Mesendoderm (in vitro differentiated cells): ENCODE measurements around the gene SEMA6A.

ENCODE experiments used
- DNase-seq: peaks from one replicate; pipeline ENCODE4 v3.0.0; 2013
- H2AK5ac ChIP-seq: 2 replicates; pipeline ENCODE4 v1.6.1; 2013; ENCODE audit warnings: low read length, inconsistent platforms
- H2BK120ac ChIP-seq: 2 replicates; pipeline ENCODE4 v1.6.1; 2013; ENCODE audit warnings: low read depth, mild to moderate bottlenecking, low read length, moderate library complexity, mixed read lengths
- H2BK15ac ChIP-seq: replicated peaks from 2 replicates; pipeline ENCODE4 v1.6.1; 2013; ENCODE audit warnings: low read depth, mild to moderate bottlenecking, moderate library complexity
- H2BK5ac ChIP-seq: 2 replicates; pipeline ENCODE4 v1.6.1; 2013; ENCODE audit warnings: low read length, inconsistent platforms
- H3K18ac ChIP-seq: 2 replicates; pipeline ENCODE4 v1.6.1; 2013; ENCODE audit warnings: mild to moderate bottlenecking, low read length, mixed read lengths
- H3K23ac ChIP-seq: one replicate; pipeline ENCODE4 v1.6.1; 2013; ENCODE audit warnings: low read length
- H3K27ac ChIP-seq: 2 replicates; pipeline ENCODE4 v1.5.1; 2013; ENCODE audit warnings: low read depth, mild to moderate bottlenecking, inconsistent platforms, low read length, moderate library complexity
- H3K27me3 ChIP-seq: 2 replicates; pipeline ENCODE4 v1.6.1; 2013; ENCODE audit warnings: low read length, control low read depth, mild to moderate bottlenecking, inconsistent platforms; ENCODE audit not compliant: insufficient read depth, poor library complexity
- H3K36me3 ChIP-seq: 2 replicates; pipeline ENCODE4 v1.6.1; 2013; ENCODE audit warnings: low read length, inconsistent platforms; ENCODE audit not compliant: control insufficient read depth, insufficient read depth
- H3K4ac ChIP-seq: one replicate; pipeline ENCODE4 v1.6.1; 2013; ENCODE audit warnings: low read depth, mild to moderate bottlenecking, low read length, moderate library complexity
- H3K4me1 ChIP-seq: 2 replicates; pipeline ENCODE4 v1.6.1; 2013; ENCODE audit warnings: low read depth, low read length, inconsistent platforms; ENCODE audit not compliant: control insufficient read depth
- H3K4me2 ChIP-seq: 2 replicates; pipeline ENCODE4 v1.6.1; 2013; ENCODE audit warnings: low read length
- H3K4me3 ChIP-seq: 2 replicates; pipeline ENCODE4 v1.5.1; 2013; ENCODE audit warnings: mild to moderate bottlenecking, low read length
- H3K56ac ChIP-seq: one replicate; pipeline ENCODE4 v1.6.1; 2013; ENCODE audit warnings: low read length
- H3K79me1 ChIP-seq: 2 replicates; pipeline ENCODE4 v1.6.1; 2013; ENCODE audit warnings: low read length, inconsistent platforms
- H3K79me2 ChIP-seq: 2 replicates; pipeline ENCODE4 v1.6.1; 2013; ENCODE audit warnings: mild to moderate bottlenecking, low read length; ENCODE audit not compliant: control insufficient read depth, insufficient read depth
- H3K9ac ChIP-seq: 2 replicates; pipeline ENCODE4 v1.6.1; 2013; ENCODE audit warnings: low read length, inconsistent platforms
- H4K5ac ChIP-seq: one replicate; pipeline ENCODE4 v1.6.1; 2013; ENCODE audit warnings: low read length
- H4K8ac ChIP-seq: one replicate; pipeline ENCODE4 v1.6.1; 2013; ENCODE audit warnings: low read depth, mild to moderate bottlenecking, control low read depth, low read length, moderate library complexity
- WGBS: extraction: QIAGEN DNeasy Blood & Tissue Kit; methylation state at CpG from one replicate; pipeline ENCODE4 v1.1.7; 2013; ENCODE audit warnings: low lambda C conversion rate, missing lambda C conversion rate; ENCODE audit not compliant: insufficient coverage; ENCODE audit errors: extremely low coverage; 5-methylcytosine and 5-hydroxymethylcytosine counted together

The SEMA6A gene

GRCh38 chr5:116452774-116453368, 121.8 kb downstream of the SEMA6A start:
- peak; percentile 61 for DNase-seq
- H4K5ac ChIP-seq = no peak overlapping the region
- H3K4ac ChIP-seq = no peak overlapping the region
- H3K79me1 ChIP-seq = no peaks in the 10 kb centered on the region
- peak overlapping the region; percentile 25 for H2BK5ac ChIP-seq
- H2BK120ac ChIP-seq = no peak overlapping the region
- no peak overlapping the region for H3K4me2 ChIP-seq
- H2BK15ac ChIP-seq = no peak overlapping the region
- H3K4me1 ChIP-seq = peaks cover 25% of the 10 kb centered on the region
- no peak overlapping the region for H3K18ac ChIP-seq
- no peaks in the 10 kb centered on the region for H3K27me3 ChIP-seq
- no peak overlapping the region for H3K9ac ChIP-seq
- no peak overlapping the region for H4K8ac ChIP-seq
- H3K23ac ChIP-seq = no peak overlapping the region
- no CpG with 5 or more reads among the region's 2 CpGs for WGBS
- no peaks in the 10 kb centered on the region for H3K79me2 ChIP-seq
- H3K56ac ChIP-seq = peak overlapping the region; percentile 1
- no peaks in the 10 kb centered on the region for H3K36me3 ChIP-seq
- H2AK5ac ChIP-seq = no peak overlapping the region
- peak overlapping the region; percentile 1 for H3K27ac ChIP-seq
- no peak overlapping the region for H3K4me3 ChIP-seq

GRCh38 chr5:116451905-116452450, 122.6 kb downstream of the SEMA6A start:
- no peak overlapping the region for H4K5ac ChIP-seq
- no peak overlapping the region for H3K4ac ChIP-seq
- H2BK120ac ChIP-seq = no peak overlapping the region
- H3K23ac ChIP-seq = no peak overlapping the region
- H2AK5ac ChIP-seq = no peak overlapping the region
- no peaks in the 10 kb centered on the region for H3K27me3 ChIP-seq
- no peak overlapping the region for H3K18ac ChIP-seq
- H2BK15ac ChIP-seq = no peak overlapping the region
- H4K8ac ChIP-seq = no peak overlapping the region
- WGBS = no CpG with 5 or more reads among the region's 3 CpGs
- no peaks in the 10 kb centered on the region for H3K79me2 ChIP-seq
- peaks cover 3% of the 10 kb centered on the region for H3K79me1 ChIP-seq
- H3K9ac ChIP-seq = no peak overlapping the region
- peaks cover 25% of the 10 kb centered on the region for H3K4me1 ChIP-seq
- no peak overlapping the region for H3K4me2 ChIP-seq
- H2BK5ac ChIP-seq = no peak overlapping the region
- no peak overlapping the region for H3K56ac ChIP-seq
- DNase-seq = peak; percentile 75
- H3K4me3 ChIP-seq = no peak overlapping the region
- H3K36me3 ChIP-seq = peaks cover 4% of the 10 kb centered on the region
- no peak overlapping the region for H3K27ac ChIP-seq

GRCh38 chr5:116451066-116451465, 123.6 kb downstream of the SEMA6A start:
- Histone ChIP-seq H2BK120ac (no peak overlapping the region), H3K79me2 (no peaks in the 10 kb centered on the region), H3K4me3 (no peak overlapping the region), H3K4ac (no peak overlapping the region), H3K18ac (no peak overlapping the region), H3K56ac (no peak overlapping the region), H3K27ac (peak overlapping the region; percentile 20), H3K23ac (no peak overlapping the region), H3K79me1 (peaks cover 3% of the 10 kb centered on the region), H3K36me3 (peaks cover 10% of the 10 kb centered on the region), H3K9ac (no peak overlapping the region), H4K5ac (no peak overlapping the region), H2BK15ac (no peak overlapping the region), H3K4me1 (peaks cover 25% of the 10 kb centered on the region), H3K4me2 (no peak overlapping the region), H3K27me3 (no peaks in the 10 kb centered on the region), H4K8ac (no peak overlapping the region), H2BK5ac (no peak overlapping the region), H2AK5ac (no peak overlapping the region)
- DNase-seq = no peak
- no CpG with 5 or more reads among the region's 3 CpGs for WGBS

GRCh38 chr5:116449458-116449857, 125.2 kb downstream of the SEMA6A start:
- no peak overlapping the region for H3K4ac ChIP-seq
- no CpG with 5 or more reads among the region's 3 CpGs for WGBS
- H2BK120ac ChIP-seq = no peak overlapping the region
- H3K27ac ChIP-seq = no peak overlapping the region
- no peak overlapping the region for H2BK15ac ChIP-seq
- peaks cover 22% of the 10 kb centered on the region for H3K4me1 ChIP-seq
- no peak overlapping the region for H2AK5ac ChIP-seq
- no peaks in the 10 kb centered on the region for H3K79me2 ChIP-seq
- H3K18ac ChIP-seq = no peak overlapping the region
- no peak overlapping the region for H4K5ac ChIP-seq
- H3K23ac ChIP-seq = no peak overlapping the region
- H3K56ac ChIP-seq = no peak overlapping the region
- no peak overlapping the region for H3K4me2 ChIP-seq
- H2BK5ac ChIP-seq = no peak overlapping the region
- H3K36me3 ChIP-seq = peaks cover 15% of the 10 kb centered on the region
- peaks cover 3% of the 10 kb centered on the region for H3K79me1 ChIP-seq
- no peak for DNase-seq
- H3K27me3 ChIP-seq = no peaks in the 10 kb centered on the region
- H3K4me3 ChIP-seq = no peak overlapping the region
- H4K8ac ChIP-seq = no peak overlapping the region
- H3K9ac ChIP-seq = no peak overlapping the region

GRCh38 chr5:116448870-116449427, 125.7 kb downstream of the SEMA6A start:
- Histone ChIP-seq H2BK15ac (no peak overlapping the region), H3K18ac (no peak overlapping the region), H3K23ac (no peak overlapping the region), H2BK5ac (no peak overlapping the region), H4K8ac (no peak overlapping the region), H2AK5ac (no peak overlapping the region), H3K27ac (no peak overlapping the region), H3K79me1 (peaks cover 3% of the 10 kb centered on the region), H3K9ac (no peak overlapping the region), H4K5ac (no peak overlapping the region), H3K4me2 (no peak overlapping the region), H3K4me3 (no peak overlapping the region), H3K56ac (no peak overlapping the region), H3K79me2 (no peaks in the 10 kb centered on the region), H3K4me1 (peaks cover 22% of the 10 kb centered on the region), H3K4ac (no peak overlapping the region), H3K27me3 (no peaks in the 10 kb centered on the region), H3K36me3 (peaks cover 15% of the 10 kb centered on the region), H2BK120ac (no peak overlapping the region)
- WGBS = no CpG with 5 or more reads among the region's 5 CpGs
- no peak for DNase-seq
